HG03442 (cell line): ENCODE results near the gene ACP3.

Source experiments
- ATAC-seq: cut with Tn5 transposase; IDR thresholded peaks from one replicate; pipeline ENCODE4 v1.9.1; 2021; ENCODE audit warnings: mild to moderate bottlenecking, moderate library complexity; ENCODE audit not compliant: unreplicated experiment

Gene ACP3

DNA sequence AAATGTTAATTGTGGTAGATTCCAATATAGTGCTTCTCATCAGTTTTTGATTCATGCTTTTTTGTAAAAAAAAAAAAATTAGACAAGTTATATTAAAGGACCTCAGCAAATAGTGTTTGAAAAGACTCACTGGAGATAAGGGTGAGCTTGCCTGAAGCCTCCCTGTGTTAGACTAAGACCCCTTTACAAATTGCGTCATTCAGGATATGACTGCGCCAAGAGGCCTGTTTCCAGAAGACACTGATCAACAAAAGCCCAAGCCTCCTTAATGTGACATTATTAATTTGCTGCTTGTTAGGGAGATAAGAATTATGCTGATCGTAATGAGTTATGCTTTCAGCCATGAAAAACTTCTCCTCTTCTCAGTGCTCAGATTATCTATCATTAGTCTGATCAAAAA is 87.1 kb downstream of the ACP3 start:
- ATAC-seq: no peak

DNA sequence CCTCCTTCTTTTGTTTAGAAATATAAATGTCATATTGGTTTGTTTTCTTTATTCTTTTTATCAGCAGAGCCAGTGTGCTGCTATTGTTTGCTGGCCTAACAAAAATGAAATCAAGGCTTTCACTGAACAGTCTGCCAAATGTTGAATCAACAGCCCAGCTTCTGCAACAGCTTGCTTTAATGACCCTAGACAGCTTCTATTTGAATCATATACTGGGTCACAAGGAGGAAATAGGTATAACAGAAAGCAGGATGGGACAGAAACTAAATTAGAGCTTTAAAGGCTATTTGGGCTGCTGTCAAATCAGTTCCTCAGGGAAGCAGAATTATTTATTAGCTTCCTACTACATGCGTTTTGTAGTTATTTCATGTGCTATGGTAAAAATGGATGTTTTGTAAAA is 88.0 kb downstream of the ACP3 start:
- ATAC-seq: no peak

DNA sequence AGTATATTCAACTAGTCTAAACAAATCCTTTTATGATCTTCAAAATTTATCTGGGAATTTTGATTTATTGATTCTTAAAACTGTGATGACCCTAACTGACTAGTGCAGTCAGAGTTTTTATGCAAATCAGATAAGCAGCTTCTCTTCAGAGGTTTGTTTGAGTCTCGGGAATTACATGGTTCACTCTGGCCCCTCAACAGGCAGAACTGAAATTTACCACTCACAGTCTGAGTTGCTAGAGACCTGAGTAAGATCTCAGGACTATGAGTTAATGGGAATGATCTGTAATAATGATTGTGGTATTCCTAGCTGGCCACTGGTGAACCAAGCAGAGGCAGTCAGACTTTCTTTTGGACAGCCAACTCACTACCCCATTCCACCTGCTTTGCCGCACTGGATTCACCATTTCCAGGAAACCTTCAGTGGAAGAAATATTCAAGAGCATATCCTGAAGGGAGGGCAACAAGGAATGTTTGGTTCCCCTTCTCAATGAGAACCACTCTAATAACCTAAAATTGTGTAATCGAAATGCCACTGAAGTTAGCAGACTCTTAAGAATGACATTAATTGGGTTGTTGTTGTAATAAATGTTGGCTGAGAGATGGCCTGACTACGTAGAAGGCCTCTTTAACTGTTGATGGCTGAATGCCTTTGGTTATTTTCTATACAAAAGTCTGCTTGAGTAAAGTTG is 88.5 kb downstream of the ACP3 start:
- no peak for ATAC-seq

DNA sequence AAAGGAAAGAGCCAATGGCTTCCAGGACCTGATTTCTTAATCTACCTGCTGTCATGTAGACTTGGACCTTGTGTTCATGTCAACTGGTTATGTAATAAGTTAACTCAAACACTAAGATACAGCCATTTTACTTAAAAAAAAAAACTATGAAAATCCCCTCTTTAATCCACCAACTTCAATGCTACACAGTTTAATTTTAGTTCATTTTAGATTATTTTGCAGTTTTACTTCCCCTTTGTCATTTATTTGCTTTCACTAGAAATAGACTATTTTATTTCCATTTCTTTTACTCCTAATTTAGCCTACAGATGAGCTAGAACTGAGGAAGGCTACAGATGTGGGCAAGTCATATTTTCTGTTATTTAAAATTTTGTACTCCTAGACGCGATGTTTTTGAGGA is 89.4 kb downstream of the ACP3 start:
- ATAC-seq: no peak

DNA sequence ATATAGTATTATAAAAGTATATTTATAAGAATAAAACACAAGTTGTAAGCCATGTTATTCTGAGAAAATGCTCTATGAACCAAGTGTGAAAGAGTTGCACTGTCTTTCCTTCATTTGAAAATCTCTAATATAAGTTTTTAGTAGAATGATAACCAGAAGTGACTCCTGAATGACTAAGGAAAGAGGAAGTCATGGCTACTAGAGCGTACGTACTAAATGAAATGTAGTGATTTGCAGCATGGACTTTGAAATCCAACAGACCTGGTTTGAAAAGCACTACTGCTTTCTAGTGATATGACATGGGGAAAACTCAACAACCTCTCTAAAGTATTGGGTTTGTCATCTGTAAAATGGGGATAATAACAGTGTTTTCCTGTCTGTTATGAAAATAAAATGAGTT is 89.8 kb downstream of the ACP3 start:
- no peak for ATAC-seq
